IPS DF 4.7 (cell line): ENCODE measurements around the gene RFC2.
"Not testable (repeated sequence)": the region's sequence is repeated elsewhere in the genome, so short reads cannot be mapped to it uniquely, and the experiment has no call there.

Experiments
- DNase-seq: peaks from one replicate; pipeline ENCODE4 v3.0.0-alpha.2; 2013; ENCODE audit warnings: low spot score; ENCODE audit errors: extremely low read depth

RFC2 gene

DNA sequence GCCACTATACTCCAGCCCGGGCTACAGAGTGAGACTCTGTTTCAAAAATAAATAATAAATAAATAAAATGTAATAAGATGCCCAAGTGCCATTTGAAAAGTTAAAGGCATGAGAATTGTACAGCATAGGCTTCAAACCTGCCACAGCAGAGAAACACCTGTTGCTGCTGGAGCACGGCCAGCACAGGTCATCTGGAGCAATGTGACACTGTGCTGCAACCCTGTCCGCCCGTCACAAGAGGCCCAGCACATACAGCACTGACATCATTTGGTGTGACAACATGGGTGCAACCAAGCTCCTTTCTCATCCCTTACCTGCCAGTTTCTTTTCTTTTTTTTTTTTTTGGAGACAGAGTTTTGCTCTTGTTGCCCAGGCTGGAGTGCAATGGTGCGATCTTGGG is 1.3 kb downstream of the RFC2 start:
- no peak for DNase-seq

DNA sequence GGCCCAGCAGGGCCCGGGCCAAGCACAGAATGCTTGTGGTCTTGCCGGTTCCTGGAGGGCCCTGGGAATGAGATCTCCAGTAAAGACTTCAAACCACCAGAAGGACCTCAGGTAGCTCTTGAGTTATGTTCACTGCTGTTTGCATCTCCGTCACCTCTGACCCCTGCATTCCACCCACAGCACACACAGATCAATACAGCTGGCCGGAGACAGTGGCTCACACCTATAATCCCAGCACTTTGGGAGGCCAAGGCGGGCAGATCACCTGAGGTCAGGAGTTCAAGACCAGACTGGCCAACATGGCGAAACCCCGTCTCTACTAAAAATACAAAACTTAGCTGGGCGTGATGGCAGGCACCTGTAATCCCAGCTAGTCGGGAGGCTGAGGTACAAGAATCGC is 5.1 kb downstream of the RFC2 start:
- not testable (repeated sequence) for DNase-seq

DNA sequence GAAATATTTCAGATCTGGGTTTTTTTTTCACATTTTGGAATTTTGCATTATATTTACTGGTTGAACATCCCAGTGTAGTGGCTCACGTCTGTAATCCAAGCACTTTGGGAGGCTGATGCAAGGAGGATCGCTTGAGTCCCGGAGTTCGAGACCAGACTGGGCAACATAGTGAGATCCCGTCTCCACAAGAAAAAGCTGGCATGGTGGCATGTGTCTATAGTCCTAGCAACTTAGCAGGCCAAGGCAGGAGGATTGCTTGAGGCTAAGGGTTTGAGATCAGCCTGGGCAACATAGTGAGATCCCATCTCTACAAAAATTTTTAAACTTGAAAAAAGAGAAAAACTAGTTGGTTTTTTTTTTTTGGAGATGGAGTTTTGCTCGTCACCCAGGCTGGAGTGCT is 6.0 kb downstream of the RFC2 start:
- DNase-seq = no peak

DNA sequence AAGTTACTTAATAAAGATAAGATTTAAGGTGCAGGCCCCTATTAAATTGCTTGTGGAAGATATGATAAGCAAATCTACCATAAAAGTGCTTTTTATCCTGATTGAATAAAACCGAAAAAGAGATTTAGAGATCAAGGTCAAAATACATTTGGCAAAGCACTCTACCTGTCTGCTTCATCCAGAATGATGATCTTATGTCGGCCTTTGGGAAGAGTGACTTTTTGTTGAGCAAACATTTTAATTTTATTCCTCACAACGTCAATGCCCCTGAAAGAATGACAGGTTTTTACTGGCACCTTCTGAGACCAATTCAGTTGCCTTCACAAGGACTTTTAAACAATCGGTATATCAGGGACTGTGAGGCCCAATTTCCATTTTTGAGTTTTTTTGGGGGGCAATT is 7.7 kb downstream of the RFC2 start:
- DNase-seq = no peak

DNA sequence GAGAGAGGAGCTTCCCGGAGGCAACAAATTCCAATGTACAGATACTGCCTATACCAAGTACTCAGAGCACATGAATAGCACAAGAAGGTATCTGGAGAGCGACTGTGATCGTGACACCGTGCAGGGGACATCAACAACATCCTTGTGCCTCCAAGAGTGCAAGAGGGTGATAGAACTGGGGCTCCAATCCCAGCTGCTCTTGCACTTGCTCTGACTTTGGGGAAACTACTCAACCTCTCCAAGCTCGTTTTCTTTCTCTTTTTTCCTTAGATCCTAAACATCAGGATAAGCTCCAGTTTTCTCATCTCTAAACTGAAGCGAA is 12.1 kb downstream of the RFC2 start:
- DNase-seq = no peak

DNA sequence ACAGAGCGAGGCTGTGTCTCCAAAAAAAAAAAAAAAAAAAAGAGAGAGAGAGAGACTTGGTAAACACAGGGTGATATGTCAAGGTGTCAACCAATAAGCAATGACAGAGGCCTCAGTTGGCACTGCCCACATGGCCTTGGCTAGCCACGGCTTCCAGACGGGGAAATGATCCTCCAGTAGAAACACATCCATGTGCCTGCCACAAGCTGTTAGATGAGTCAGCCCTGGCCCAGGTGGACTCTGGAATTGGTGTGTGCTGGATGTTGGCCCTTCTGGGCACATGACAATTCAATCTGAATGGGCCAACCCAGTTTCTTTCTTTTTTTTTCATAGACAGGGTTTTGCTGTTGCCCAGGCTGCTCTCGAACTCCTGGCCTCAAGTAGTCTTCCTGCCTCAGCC is 13.7 kb downstream of the RFC2 start:
- no peak for DNase-seq

DNA sequence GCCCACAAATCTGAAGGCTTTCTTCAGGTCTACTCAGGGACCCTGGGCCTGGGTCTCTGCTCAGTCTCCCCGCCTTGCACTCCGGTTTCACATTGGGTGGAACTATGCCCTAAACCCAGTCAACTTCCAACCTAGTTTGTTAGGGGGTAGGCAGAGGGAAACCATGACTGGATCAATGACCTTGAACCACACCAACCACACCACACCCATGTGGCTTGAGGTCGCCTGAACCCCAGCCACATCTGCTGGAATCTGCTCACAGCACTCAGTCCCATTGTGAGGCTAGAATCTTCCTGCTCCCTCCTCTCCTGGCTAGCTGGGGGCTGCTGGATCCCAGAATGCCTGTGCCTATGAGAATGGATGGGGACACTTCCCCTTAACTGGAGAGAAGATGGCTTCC is 17.9 kb downstream of the RFC2 start:
- DNase-seq = no peak

DNA sequence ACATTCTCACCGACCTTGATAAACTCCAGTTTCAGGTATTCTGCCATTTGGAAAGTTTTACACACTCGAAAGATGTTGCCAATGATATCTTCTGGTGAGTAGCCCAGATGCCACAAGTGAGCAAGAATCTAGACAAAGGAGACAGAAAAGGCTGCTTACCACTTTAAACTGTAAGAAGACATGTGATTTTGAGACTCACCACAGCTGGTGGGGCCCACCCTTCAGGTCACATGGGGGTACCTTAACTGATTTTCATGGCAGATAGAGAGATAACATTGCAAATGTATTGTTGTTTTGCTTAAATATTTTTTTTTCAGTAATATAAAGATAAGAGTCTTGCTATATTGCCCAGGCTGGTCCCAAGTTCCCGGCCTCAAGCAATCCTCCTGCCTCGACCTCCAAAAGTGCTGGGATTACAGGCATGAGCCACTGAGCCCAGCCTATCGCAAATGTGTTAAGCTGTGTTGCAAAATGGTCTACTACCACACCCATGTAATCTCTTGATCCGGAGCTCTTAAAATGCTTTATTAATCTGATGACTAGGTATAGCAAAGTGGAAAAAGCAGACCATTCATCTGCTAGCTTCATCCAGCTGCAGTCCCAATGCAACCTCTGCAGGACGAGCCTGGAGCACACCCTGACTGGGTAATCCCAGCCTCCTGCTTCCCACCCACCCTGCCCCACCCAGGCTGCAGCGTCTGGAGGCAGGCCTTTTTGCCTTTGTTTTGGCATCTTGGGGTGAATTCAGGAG is 18.5 kb downstream of the RFC2 start:
- DNase-seq = no peak

DNA sequence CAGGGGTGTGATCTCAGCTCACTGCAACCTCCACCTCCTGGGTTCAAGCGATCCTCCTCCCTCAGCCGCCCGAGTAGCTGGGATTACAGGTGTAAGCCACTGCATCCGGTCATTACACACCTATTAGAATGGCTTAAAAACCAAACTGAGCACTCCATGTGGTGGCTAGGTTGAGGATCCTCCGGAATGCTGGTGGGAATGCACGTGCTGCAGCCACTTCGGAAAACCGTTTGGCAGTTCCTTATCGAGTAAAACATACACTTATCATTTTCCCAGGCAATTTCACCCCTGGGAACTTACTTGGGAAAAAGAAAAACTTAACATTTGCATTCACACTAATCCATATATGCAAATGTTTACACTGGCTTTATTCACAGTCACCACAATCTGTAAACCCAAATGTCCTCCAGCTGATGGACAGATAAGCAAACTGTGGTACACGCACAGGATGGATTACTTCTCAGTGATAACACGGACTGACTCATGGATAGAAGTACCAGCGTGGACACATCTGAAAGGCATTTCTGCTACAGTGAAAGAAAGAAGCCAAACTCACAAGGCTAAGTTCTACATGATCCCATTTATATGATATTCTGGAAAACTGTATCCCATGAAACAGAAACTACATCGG is 20.4 kb downstream of the RFC2 start:
- DNase-seq = no peak

DNA sequence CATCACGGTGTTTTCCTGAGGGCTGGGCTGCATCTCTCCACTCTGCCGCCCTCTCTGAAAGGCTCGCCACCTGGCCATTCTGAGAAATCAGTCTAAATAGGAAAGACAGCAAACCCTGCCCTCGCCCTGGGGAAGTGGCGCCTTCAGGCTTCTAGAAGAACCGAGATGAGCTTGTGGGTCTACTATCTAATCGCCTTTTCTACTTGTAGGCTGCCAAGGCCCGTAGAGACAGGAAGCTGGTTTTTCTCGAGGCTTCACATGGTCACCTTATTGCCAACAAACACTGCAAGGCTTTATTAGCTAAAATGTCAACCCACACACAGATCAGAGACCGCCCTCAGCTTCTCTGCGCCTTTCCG is 23.0 kb downstream of the RFC2 start:
- no peak for DNase-seq

DNA sequence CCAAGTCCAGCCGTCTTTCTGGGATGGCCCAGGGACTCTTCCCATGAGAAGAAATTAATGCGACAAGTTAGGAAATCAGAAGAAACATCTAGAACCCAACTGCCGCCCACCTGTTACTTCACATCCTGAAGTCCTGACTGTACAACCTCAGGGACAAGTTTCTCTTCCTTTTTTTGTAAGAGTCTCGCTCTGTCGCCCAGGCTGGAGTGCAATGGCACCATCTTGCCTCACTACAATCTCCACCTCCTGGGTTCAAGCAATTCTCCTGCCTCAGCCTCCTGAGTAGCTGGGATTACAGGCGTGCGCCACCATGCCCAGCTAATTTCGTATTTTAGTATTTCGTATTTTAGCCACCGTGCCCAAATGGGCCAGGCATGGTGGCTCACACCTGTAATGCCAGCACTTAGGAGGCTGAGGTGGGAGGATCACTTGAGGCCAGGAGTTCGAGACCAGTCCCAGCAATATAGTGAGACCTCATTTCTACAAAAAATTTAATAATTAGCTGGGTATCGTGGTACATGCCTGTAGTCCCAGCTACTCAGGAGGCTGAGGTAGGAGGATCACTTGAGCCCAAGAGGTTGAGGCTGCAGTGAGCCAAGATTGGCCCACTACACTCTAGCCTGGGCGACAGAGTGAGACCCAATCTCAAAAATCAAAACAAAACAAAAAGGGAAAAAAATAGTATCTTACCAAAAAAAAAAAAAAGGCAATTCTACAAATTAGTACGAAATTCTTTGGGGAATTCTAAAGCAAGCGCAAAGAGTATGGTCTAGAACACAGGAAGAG is 23.6 kb downstream of the RFC2 start:
- no peak for DNase-seq

DNA sequence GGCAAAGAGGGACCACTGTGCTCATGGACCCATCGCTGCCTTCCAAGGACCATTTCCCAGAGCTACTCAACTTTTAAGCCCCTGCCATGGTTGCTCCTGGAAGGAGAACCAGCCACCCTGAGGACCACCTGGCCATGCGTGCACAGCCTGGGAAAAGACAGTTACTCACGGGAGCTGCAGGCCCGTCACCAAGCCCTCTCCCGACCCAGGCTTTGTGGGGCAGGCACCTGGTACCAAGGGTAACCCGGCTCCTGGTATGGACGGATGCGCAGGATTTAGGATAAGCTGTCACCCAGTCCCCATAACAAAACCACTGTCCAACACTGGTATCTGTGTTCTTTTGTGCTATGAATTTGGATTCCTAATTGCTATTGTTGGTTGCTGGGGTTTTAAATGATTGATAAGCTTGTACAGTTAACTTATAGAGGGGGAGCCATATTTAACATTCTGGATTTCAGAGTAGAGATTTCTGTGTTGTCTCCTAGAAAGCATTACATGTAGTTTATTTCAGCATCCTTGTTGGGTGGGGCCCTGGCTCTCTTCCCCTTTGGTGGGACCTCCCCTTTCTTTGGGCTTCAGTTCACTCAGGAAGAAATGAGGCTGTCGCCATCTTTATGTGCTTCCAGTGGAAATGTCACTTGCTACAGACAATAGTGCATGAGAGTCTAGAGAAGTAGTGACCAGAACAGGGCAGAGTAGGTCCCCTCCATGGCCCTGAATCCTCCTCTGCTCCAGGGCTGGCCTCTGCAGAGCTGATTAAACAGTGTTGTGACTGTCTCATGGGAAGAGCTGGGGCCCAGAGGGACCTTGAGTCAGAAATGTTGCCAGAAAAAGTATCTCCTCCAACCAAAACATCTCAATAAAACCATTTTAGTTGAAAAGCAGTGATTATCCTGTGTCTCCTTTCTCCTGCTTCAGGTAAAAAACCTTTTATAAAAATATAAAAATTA is 25.0 kb downstream of the RFC2 start:
- DNase-seq = no peak

DNA sequence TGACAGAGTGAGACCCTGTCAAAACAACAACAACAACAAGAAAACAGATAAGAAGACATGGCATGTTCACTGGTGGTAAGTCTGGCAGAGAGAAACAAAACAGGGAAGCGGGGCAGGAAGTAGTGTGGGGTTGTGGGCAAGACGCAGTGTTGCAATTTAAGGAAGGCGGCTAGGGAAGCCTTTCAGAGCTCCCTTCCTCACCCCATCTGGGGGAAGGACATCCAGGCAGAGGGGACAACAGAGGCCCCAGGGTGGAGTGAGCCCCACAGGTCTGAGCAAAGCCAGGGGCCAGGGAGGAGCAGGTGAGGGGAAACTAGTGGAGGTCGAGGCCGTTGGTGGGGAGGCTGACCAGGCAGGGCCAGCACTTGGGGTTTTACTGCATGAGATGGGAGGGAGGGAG is 27.6 kb downstream of the RFC2 start:
- DNase-seq = no peak

DNA sequence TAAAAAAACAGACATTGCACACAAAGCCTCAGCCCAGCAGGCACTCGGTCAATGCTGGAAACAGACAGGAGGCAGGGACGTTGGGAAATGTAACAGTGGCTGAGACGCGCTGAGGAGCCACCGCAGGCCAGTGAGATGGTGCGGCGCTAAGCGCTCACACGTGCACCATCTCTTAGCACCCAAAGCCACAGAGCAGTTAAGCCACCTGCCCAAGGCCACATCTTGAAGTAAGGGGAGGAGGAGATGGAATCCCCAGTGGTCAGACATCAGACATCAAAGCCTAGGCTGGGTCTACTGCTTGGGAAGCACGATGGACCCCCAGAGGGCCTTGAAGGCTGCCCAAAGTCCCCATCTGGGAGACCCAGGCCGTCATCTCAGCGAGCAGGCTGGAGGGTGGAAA is 28.8 kb downstream of the RFC2 start:
- DNase-seq = no peak

DNA sequence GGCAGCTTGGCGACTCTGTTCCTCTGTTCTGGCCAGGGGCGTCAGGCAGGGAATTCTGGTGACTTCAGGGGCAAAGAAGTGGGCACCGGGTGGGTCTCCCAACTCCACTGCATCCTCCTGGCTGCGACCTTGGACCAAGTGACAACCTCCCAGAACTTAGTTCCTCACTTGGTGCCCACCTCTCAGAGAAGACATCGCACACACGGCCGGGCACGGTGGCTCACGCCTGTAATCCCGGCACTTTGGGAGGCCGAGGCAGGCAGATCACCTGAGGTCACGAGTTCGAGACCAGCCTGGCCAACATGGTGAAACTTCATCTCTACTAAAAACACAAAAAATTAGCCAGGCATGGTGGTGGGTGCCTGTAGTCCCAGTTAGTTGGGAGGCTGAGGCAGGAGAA is 29.3 kb downstream of the RFC2 start:
- not testable (repeated sequence) for DNase-seq

DNA sequence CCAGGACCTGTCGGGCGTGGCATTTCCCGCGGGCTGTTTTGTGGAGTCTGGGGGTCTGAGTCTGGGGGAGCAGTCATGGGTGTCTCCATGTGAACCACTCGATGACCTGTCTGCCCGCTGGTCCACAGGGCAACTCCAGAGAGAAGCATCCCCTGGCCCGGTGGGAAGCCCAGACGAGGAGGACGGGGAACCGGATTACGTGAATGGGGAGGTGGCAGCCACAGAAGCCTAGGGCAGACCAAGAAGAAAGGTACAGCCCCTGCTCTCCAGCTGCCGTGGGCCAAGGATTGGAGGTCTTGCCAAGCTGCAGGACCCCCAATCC is 29.7 kb downstream of the RFC2 start:
- DNase-seq = no peak

DNA sequence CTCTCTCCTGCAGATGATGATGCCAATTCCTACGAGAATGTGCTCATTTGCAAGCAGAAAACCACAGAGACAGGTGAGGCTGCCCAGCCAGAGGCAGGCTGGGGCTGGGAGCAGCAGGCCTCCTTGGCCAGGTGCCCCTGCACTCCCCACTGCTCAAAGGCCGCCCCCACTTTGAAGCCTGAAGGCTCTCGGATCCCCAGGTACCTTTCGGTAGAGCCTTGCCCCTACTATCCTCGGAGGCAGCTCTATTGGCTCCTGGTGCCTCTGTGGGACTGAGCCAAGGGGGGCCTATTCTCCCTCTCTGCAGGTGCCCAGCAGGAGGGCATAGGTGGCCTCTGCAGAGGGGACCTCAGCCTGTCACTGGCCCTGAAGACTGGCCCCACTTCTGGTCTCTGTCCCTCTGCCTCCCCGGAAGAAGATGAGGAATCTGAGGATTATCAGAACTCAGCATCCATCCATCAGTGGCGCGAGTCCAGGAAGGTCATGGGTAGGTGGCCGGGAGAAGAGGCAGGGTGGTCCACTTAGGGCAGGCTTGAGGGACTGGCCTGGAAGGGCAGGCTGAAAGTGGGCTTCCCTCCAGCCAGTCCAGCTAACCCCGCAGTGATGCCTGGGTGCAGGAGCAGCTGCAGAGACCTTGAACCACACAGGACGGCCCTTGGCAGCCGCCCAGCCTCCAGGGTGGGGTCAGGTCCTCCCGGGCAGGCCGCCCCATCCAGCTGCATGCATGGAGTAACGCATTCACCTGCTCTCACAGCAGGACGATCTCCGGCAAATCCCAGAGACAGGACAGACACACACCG is 30.3 kb downstream of the RFC2 start:
- no peak for DNase-seq

DNA sequence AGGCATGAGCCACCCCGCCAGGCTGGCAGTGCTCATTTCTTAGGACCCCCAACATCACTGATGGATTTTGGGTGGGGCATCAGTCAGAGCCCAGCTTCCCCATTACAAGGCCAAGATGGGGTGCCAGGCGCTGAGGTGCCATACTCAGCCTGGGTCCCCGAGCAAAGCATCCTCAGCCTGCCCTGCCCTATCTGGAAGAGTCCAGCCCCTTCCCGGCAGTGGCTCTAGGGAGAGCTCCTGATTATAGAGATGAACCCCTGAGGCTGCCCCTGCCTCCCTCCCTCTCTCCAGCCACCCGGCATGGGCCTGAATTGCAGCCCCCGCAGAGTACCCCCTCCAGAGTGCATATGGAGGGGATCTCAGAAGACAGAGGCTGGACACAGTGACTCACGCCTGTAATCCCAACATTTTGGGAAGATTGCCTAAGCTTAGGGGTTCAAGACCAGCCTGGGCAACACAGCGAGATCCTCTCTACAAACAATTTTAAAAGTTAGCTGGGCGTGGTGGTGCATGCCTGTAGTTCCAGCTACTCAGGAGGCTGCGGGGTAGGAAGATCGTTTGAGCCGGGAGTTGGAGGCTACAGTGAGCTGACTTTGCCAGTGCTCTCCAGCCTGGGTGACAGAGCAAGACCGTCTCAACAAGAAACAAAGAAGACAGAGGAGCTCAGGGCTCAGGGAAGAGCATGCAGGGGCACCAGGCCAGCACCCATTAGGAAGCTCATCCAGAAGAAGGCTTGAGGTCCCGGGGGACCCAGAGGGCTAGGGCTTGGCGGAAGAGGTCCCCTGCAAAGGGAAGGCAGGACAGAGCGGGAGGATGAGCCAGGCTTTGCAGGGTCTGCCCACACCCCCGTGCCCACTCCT is 31.1 kb downstream of the RFC2 start:
- DNase-seq = no peak

DNA sequence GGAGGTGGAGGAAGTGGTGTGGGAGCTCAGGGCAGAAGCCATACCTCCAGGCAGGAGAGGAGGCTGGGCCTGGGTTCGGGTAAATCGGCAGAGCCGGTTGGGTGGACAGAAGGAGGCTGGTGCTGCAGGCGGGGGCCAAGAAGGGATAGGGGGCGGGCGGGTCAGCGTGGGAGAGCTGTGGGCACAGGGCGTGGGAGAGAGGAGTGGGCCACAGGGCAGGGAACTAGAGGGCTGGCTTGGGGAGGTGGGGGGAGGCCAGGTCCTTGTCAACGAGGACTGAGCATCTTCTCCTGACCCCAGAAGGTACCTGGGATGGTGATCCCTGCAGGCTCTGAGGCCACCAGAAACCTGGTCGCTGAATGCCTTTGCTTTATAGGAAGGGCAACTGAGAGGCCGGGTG is 32.5 kb downstream of the RFC2 start:
- DNase-seq = no peak

DNA sequence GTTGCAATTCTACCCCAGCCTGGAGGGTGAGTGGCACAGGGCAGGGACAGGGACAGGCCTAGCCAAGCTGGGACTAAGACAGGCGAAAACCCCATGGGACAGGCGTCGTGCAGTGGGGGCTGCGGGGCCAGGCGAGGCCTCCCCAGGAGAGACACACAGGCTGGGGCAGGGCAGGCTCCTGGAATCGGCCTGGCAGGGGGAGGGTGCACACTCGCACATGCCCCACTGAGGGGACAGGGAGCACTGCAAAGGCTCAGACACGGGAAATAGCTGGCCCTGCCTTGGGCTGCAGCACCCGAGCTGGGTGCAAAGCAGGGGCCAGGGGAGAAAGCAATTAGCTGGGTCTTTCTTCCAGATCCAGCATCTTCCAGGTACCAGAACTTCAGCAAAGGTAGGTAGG is 34.0 kb downstream of the RFC2 start:
- no peak for DNase-seq
